ENCODE measurements around the gene FOXK2. TPM values are rescaled to one million over a fixed set of nuclear protein-coding genes. Genes with fewer than 3 reads are reported as not detected.

FOXK2 gene
- polyA plus RNA-seq, 4 donors = 39.6 to 44.6 (median 42.0) TPM

Other genes starting within 250 kb of the FOXK2 start
- 100 to 1,000 TPM in 3 of 4 donors, 10 to 100 TPM in 1; 88.6 to 125 (median 117) TPM for gene CSNK1D, start 246.0 kb upstream of the FOXK2 start, polyA plus RNA-seq (ENCODE audit: insufficient read length in 4 of 4)
- 1 to 10 TPM in 1 of 4 donors, under 1 TPM in 3; 0.14 to 1.7 (median 0.51) TPM for gene CD7, start 202.1 kb upstream of the FOXK2 start, polyA plus RNA-seq (ENCODE audit: insufficient read length in 4 of 4)
- gene SECTM1, start 186.0 kb upstream of the FOXK2 start, polyA plus RNA-seq (ENCODE audit: insufficient read length in 4 of 4) = 10 to 100 TPM in 1 of 4 donors, 1 to 10 TPM in 3; 1.3 to 13.6 (median 1.9) TPM
- under 1 TPM in 1 of 4 donors, not detected in 3; 0.09 TPM for gene TEX19, start 160.5 kb upstream of the FOXK2 start, polyA plus RNA-seq (ENCODE audit: insufficient read length in 4 of 4)
- 1 to 10 TPM in 1 of 4 donors, under 1 TPM in 3; 0.19 to 1.2 (median 0.25) TPM for gene UTS2R, start 148.0 kb upstream of the FOXK2 start, polyA plus RNA-seq (ENCODE audit: insufficient read length in 4 of 4)
- 10 to 100 TPM; 30.4 to 61.7 (median 36.4) TPM for gene HEXD, start 101.4 kb upstream of the FOXK2 start, polyA plus RNA-seq (ENCODE audit: insufficient read length in 4 of 4)
- gene OGFOD3, start 101.1 kb upstream of the FOXK2 start, polyA plus RNA-seq (ENCODE audit: insufficient read length in 4 of 4) = 10 to 100 TPM; 19.7 to 28.4 (median 25.0) TPM
- 10 to 100 TPM; 44.8 to 63.0 (median 50.0) TPM for gene CYBC1, start 69.0 kb upstream of the FOXK2 start, polyA plus RNA-seq (ENCODE audit: insufficient read length in 4 of 4)
- 10 to 100 TPM; 69.5 to 94.6 (median 89.7) TPM for gene NARF, start 61.0 kb upstream of the FOXK2 start, polyA plus RNA-seq (ENCODE audit: insufficient read length in 4 of 4)
- 100 to 1,000 TPM in 1 of 4 donors, 10 to 100 TPM in 3; 86.2 to 104 (median 96.5) TPM for gene WDR45B, start 128.7 kb downstream of the FOXK2 start, polyA plus RNA-seq (ENCODE audit: insufficient read length in 4 of 4)
- gene RAB40B, start 179.0 kb downstream of the FOXK2 start, polyA plus RNA-seq (ENCODE audit: insufficient read length in 4 of 4) = 10 to 100 TPM; 16.9 to 24.1 (median 18.1) TPM
- gene FN3KRP, start 197.0 kb downstream of the FOXK2 start, polyA plus RNA-seq (ENCODE audit: insufficient read length in 4 of 4) = 10 to 100 TPM; 43.0 to 48.9 (median 47.4) TPM
- gene FN3K, start 215.9 kb downstream of the FOXK2 start, polyA plus RNA-seq (ENCODE audit: insufficient read length in 4 of 4) = 10 to 100 TPM; 13.5 to 34.4 (median 25.7) TPM
- gene TBCD, start 232.3 kb downstream of the FOXK2 start, polyA plus RNA-seq (ENCODE audit: insufficient read length in 4 of 4) = 10 to 100 TPM; 54.4 to 90.7 (median 68.7) TPM

Data from left renal pelvis (tissue), 4 donors.